ENCODE data around the gene MED1.

GRCh38 chr17:39408360-39408759 is 42.7 kb downstream of the MED1 start:
- TF ChIP-seq REST (IDR thresholded peaks at IDR 0.05; ENCODE audit: borderline replicate concordance) (no peak), REST (CRISPR knock-in tag; IDR thresholded peaks at IDR 0.05; ENCODE audit: low read depth) (no peak), CREB1 (IDR thresholded peaks at IDR 0.05) (no peak), CREB1 (CRISPR knock-in tag; IDR thresholded peaks at IDR 0.05) (no peak), ETV6 (IDR thresholded peaks at IDR 0.05; ENCODE audit: borderline replicate concordance in 1 of 2, low read depth in 2 of 2, low read length in 1 of 2) (no peak), ETV6 (CRISPR knock-in tag; IDR thresholded peaks at IDR 0.05; ENCODE audit: borderline replicate concordance) (no peak)

All from K562 (cell line).